22Rv1 (cell line): ENCODE data around the gene RNF8.

Experiments used
- CTCF ChIP-seq: fragments of 450-650 bp; IDR thresholded peaks from 2 replicates; pipeline ENCODE4 v1.5.1; 2017; ENCODE audit warnings: mild to moderate bottlenecking
- ZFX ChIP-seq: fragments of 450-650 bp; IDR thresholded peaks from 2 replicates; pipeline ENCODE4 v1.6.1; 2017; ENCODE audit warnings: antibody characterized with exemption, borderline replicate concordance

- no peak for TF ChIP-seq CTCF
- TF ChIP-seq ZFX = no peak
These were observed 36.3 kb upstream of the RNF8 start for GRCh38 chr6:37317312-37318038.
